DND-41 (cell line): Measurements from ENCODE around the gene CCND1.
"Not testable (repeated sequence)": the region's sequence is repeated elsewhere in the genome, so short reads cannot be mapped to it uniquely, and the experiment has no call there.

ENCODE experiments used
- ATAC-seq: fragments of 200-7000 bp; cut with Tn5 transposase; 3 replicates; pipeline ENCODE4 v1.9.1; 2021; ENCODE audit warnings: low read depth; ENCODE audit not compliant: insufficient read depth
- DNase-seq: peaks from one replicate; pipeline ENCODE4 v3.0.0-alpha.2; 2020
- H2AFZ ChIP-seq: 2 replicates; pipeline ENCODE4 v1.6.0; 2012; ENCODE audit warnings: low read depth, low read length
- H3K27ac ChIP-seq: 2 replicates; pipeline ENCODE4 v1.5.1; 2012; ENCODE audit warnings: low read length, inconsistent platforms
- H3K27me3 ChIP-seq: fragments of 200-600 bp; sonication (generic); 2 replicates; pipeline ENCODE4 v1.6.0; 2012; ENCODE audit warnings: low read length, mild to moderate bottlenecking, inconsistent platforms; ENCODE audit not compliant: insufficient read depth, poor library complexity
- H3K36me3 ChIP-seq: 2 replicates; pipeline ENCODE4 v1.5.1; 2012; ENCODE audit warnings: low read length, inconsistent platforms; ENCODE audit not compliant: insufficient read depth
- H3K4me1 ChIP-seq: 2 replicates; pipeline ENCODE4 v1.5.1; 2012; ENCODE audit warnings: mild to moderate bottlenecking, low read length; ENCODE audit not compliant: insufficient read depth
- H3K4me2 ChIP-seq: 2 replicates; pipeline ENCODE4 v1.6.0; 2012; ENCODE audit warnings: mild to moderate bottlenecking, moderate library complexity, low read length, inconsistent platforms; ENCODE audit not compliant: insufficient read depth
- H3K4me3 ChIP-seq, 2 experiments: fragments of 200-600 bp in 1 of 2; shearing (Covaris generic) in 1 of 2; 2 replicates each; pipeline ENCODE4 v1.5.1; 2012 to 2016; ENCODE audit warnings: inconsistent platforms in 2 of 2, low read length in 2 of 2, mild to moderate bottlenecking in 2 of 2, low read depth in 1 of 2, moderate library complexity in 1 of 2
- H3K79me2 ChIP-seq: 2 replicates; pipeline ENCODE4 v1.6.0; 2012; ENCODE audit warnings: low read length, inconsistent platforms; ENCODE audit not compliant: insufficient read depth
- H3K9ac ChIP-seq: 2 replicates; pipeline ENCODE4 v1.6.0; 2012; ENCODE audit warnings: low read depth, mild to moderate bottlenecking, inconsistent platforms, low read length, moderate library complexity
- H3K9me3 ChIP-seq: 2 replicates; pipeline ENCODE4 v1.5.1; 2012; ENCODE audit warnings: low read length, moderate library complexity, mild to moderate bottlenecking, inconsistent platforms; ENCODE audit not compliant: insufficient read depth, severe bottlenecking
- H4K20me1 ChIP-seq: 2 replicates; pipeline ENCODE4 v1.6.0; 2012; ENCODE audit warnings: low read length; ENCODE audit not compliant: insufficient read depth
- EZH2 ChIP-seq: IDR thresholded peaks from 3 replicates; pipeline ENCODE4 v1.6.1; 2012; ENCODE audit warnings: borderline replicate concordance, low read depth, mild to moderate bottlenecking, moderate library complexity, low read length, inconsistent platforms; ENCODE audit not compliant: severe bottlenecking
- TF ChIP-seq, protein P1 (sequence below): IDR thresholded peaks from 2 replicates; pipeline ENCODE4 v1.5.1; 2012; ENCODE audit warnings: borderline replicate concordance, low read length, moderate library complexity, mild to moderate bottlenecking; ENCODE audit not compliant: poor library complexity, severe bottlenecking; ENCODE audit errors: extremely low read depth

Gene CCND1

DNA sequence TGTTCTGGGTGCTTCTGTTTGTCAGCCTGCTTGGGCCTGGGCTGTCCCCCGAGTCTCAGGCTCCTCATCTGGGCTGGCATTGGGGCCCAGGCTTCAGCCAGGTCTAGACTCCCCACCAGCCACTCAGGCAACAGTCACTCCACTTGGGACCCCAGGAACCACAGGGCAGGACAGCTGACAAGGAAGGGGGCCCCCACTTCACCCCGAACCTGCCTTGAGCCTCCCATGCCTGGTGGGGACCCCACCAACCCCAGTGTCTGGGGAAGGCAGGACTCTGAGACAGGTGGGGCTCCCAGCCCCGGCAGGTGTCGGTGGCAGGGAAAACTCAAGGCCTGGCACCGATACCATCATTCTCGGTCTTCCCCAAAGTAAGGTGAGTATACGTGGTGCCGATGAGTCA is 45.9 kb downstream of the CCND1 start:
- Histone ChIP-seq H3K9me3 (no peaks in the 10 kb centered on the region), H3K4me2 (no peak overlapping the region), H3K4me3 (no peak overlapping the region), H3K27me3 (peaks cover 10% of the 10 kb centered on the region), H2AFZ (no peak overlapping the region), H3K79me2 (no peaks in the 10 kb centered on the region), H4K20me1 (no peaks in the 10 kb centered on the region), H3K27ac (no peak overlapping the region), H3K9ac (no peak overlapping the region), H3K36me3 (no peaks in the 10 kb centered on the region), H3K4me1 (peaks cover 8% of the 10 kb centered on the region)
- TF ChIP-seq EZH2: no peak
- TF ChIP-seq, protein P1, sequence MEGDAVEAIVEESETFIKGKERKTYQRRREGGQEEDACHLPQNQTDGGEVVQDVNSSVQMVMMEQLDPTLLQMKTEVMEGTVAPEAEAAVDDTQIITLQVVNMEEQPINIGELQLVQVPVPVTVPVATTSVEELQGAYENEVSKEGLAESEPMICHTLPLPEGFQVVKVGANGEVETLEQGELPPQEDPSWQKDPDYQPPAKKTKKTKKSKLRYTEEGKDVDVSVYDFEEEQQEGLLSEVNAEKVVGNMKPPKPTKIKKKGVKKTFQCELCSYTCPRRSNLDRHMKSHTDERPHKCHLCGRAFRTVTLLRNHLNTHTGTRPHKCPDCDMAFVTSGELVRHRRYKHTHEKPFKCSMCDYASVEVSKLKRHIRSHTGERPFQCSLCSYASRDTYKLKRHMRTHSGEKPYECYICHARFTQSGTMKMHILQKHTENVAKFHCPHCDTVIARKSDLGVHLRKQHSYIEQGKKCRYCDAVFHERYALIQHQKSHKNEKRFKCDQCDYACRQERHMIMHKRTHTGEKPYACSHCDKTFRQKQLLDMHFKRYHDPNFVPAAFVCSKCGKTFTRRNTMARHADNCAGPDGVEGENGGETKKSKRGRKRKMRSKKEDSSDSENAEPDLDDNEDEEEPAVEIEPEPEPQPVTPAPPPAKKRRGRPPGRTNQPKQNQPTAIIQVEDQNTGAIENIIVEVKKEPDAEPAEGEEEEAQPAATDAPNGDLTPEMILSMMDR: no peak
- DNase-seq: no peak
- no peak for ATAC-seq

DNA sequence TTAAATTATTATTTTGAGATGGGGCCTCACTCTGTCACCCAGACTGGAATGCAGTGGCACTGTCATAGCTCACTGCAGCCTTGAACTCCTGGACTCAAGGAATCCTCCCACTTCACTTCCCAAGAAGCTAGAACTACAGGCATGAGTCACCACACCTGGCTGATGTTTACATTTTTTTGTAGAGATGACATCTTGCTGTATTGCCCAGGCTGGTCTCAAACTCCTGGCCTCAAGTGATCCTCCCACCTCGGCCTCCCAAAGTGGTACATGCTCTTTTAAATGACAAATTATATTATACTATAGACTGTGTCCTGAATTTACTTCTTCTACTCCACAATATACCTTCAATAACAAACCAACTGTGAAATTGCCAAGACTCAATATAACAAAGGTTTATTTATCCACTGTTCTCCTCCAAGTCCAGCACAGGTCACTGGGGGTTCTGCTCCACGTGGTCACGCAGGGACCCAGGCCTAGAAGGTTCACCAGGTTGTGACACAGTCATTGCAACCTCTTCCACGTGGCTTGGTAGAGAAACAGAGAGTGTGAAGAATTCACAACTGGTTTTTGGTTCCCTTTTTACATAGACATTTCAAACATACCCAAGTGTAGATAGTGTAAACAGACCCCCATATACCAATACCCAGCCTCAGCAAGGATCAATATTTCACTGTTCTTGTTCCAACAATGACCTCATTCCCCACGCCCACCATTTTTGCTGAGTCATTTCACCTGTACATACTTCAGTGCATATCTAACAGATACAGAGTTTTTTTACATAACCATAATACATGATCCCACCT is 47.2 kb downstream of the CCND1 start:
- H2AFZ ChIP-seq, H3K9ac ChIP-seq, H3K27ac ChIP-seq, H3K9me3 ChIP-seq, H3K36me3 ChIP-seq, H3K4me3 ChIP-seq, H3K27me3 ChIP-seq, DNase-seq, H3K4me1 ChIP-seq, H3K79me2 ChIP-seq, ATAC-seq, H4K20me1 ChIP-seq, H3K4me2 ChIP-seq: not testable (repeated sequence)

DNA sequence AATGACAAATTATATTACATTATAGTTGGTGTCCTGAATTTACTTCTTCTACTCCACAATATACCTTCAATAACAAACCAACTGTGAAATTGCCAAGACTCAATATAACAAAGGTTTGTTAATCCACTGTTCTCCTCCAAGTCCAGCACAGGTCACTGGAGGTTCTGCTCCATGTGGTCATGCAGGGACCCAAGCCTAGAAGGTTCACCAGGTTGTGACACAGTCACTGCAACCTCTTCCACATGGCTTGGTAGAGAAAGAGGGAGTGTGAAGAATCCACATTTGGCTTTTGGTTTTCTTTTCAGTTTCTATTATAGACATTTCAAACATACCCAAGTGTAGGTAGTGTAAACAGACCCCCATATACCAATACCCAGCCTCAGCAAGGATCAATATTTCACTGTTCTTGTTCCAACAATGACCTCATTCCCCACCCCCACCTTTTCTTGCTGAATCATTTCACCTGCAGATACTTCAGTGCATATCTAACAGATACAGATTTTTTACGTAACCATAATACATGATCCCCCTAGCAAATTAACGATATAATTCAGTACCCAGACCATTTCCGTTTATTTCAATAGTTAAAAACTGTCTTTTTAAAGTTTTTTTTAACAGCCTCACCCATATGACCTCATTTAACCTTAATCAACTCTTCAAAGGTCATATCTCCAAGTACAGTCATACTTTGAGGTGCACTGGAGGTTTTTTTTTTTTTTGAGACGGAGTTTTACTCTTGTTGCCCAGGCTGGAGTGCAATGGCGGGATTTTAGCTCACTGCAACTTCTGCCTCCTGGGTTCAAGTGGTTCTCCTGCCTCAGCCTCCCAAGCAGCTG is 48.7 kb downstream of the CCND1 start:
- no peak overlapping the region for H3K4me2 ChIP-seq
- no peak for DNase-seq
- no peak overlapping the region for H3K9ac ChIP-seq
- H3K79me2 ChIP-seq: no peaks in the 10 kb centered on the region
- no peaks in the 10 kb centered on the region for H4K20me1 ChIP-seq
- H3K36me3 ChIP-seq: no peaks in the 10 kb centered on the region
- peaks cover 8% of the 10 kb centered on the region for H3K4me1 ChIP-seq
- H3K4me3 ChIP-seq: no peak overlapping the region
- no peak overlapping the region for H3K27ac ChIP-seq
- peaks cover 10% of the 10 kb centered on the region for H3K27me3 ChIP-seq
- TF ChIP-seq EZH2: no peak
- TF ChIP-seq, protein P1: no peak
- ATAC-seq: no peak
- no peaks in the 10 kb centered on the region for H3K9me3 ChIP-seq
- no peak overlapping the region for H2AFZ ChIP-seq

DNA sequence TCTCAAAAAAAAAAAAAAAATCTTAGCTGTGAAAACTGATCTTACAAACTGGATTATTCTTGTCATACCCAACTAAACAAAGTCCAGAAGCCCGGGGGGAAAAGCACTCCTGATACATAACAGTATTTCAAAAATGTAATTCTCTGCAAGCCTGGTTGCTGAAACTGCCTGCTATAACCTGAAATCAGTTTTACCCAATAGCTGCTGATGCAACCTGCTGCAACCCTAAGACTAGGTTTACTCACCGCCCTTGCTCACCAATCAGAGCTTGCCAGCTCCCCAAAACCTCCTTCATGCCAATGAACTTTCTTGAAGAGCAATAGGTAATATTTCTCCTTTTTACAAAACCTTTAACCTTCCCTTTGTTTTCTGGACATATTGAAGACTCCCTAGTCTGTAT is 50.5 kb downstream of the CCND1 start:
- Histone ChIP-seq H3K9ac (no peak overlapping the region), H4K20me1 (no peaks in the 10 kb centered on the region), H3K4me2 (no peak overlapping the region), H3K27ac (no peak overlapping the region), H3K27me3 (peaks cover 5% of the 10 kb centered on the region), H3K4me3 (no peak overlapping the region), H3K4me1 (no peaks in the 10 kb centered on the region), H3K79me2 (no peaks in the 10 kb centered on the region), H3K9me3 (no peaks in the 10 kb centered on the region), H2AFZ (no peak overlapping the region), H3K36me3 (no peaks in the 10 kb centered on the region)
- TF ChIP-seq, protein P1: no peak
- no peak for TF ChIP-seq EZH2
- DNase-seq (no peak), ATAC-seq (no peak)
